Measurements from ENCODE around the gene DUS1L. TPM values are rescaled to one million over a fixed set of nuclear protein-coding genes. Genes with fewer than 3 reads are reported as not detected.

Gene DUS1L
- total and polyA plus RNA-seq, 12 donors = 34.1 to 191 (median 44.1) TPM

DNA sequence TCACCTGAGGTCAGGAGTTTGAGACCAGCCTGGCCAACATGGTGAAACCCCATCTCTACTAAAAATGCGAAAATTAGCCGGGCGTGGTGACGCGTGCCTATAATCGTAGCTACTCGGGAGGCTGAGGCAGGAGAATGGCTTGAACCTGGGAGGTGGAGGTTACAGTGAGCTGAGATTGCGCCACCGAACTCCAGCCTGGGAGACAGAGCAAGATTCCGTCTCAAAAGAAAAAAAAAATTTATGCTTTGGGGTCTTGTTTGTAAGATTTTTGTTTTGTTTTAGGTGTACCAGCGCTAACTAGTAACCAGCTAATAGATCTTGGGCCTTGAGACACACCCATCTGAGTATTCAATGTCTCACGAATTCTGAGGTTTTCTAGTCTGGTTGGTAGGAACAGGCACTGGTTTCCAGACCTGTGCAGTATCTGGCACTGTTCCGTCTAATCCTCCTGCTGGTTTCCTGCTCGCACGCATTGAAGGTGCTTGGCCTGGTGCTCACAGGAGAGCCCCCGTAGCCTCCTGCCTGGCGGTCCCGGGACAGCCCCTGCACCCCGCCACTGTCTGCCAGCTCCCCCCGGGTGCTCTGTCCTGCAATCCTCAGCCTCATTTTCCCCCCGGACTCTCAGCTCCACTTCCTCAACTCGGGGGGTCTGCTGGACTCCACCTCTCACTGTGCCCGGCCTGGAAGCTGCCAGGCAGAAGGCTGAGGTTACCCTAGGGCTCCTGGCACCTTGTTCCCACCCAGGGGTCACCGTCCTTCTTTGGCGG lies 10.6 kb upstream of the DUS1L start:
- H3K4me1 ChIP-seq = peaks cover 0 to 6% (median 0%) of the 10 kb centered on the region in 9 donors
- no peak for ATAC-seq
- 82 to 83% methylated on average over 25 of the region's 25 CpGs for WGBS, 2 donors
- no peak overlapping the region for H3K27ac ChIP-seq
- H3K4me3 ChIP-seq = no peak overlapping the region
- DNase-seq = no peak
- peaks cover 0 to 30% (median 15%) of the 10 kb centered on the region in 9 donors for H3K36me3 ChIP-seq
- no peaks in the 10 kb centered on the region for H3K9me3 ChIP-seq
- H3K27me3 ChIP-seq = no peaks in the 10 kb centered on the region
- TF ChIP-seq, protein P1, sequence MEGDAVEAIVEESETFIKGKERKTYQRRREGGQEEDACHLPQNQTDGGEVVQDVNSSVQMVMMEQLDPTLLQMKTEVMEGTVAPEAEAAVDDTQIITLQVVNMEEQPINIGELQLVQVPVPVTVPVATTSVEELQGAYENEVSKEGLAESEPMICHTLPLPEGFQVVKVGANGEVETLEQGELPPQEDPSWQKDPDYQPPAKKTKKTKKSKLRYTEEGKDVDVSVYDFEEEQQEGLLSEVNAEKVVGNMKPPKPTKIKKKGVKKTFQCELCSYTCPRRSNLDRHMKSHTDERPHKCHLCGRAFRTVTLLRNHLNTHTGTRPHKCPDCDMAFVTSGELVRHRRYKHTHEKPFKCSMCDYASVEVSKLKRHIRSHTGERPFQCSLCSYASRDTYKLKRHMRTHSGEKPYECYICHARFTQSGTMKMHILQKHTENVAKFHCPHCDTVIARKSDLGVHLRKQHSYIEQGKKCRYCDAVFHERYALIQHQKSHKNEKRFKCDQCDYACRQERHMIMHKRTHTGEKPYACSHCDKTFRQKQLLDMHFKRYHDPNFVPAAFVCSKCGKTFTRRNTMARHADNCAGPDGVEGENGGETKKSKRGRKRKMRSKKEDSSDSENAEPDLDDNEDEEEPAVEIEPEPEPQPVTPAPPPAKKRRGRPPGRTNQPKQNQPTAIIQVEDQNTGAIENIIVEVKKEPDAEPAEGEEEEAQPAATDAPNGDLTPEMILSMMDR (IDR thresholded peaks at IDR 0.05) = no peak
- intact Hi-C loops (cut with DNase I) = no loop called here

GRCh38 chr17:82073446-82073845 lies 7.8 kb upstream of the DUS1L start:
- Histone ChIP-seq H3K4me3 (no peak overlapping the region), H3K9me3 (no peaks in the 10 kb centered on the region), H3K27me3 (no peaks in the 10 kb centered on the region), H3K4me1 (peaks cover 0 to 5% (median 0%) of the 10 kb centered on the region in 9 donors), H3K36me3 (peaks cover 0 to 4% (median 0%) of the 10 kb centered on the region in 9 donors), H3K27ac (no peak overlapping the region)
- TF ChIP-seq, protein P1 (IDR thresholded peaks at IDR 0.05) = no peak
- ATAC-seq = no peak
- no peak for DNase-seq
- intact Hi-C loops (cut with DNase I) = no loop called here
- WGBS, 2 donors = 84 to 87% methylated on average over 9 of the region's 9 CpGs

DNA sequence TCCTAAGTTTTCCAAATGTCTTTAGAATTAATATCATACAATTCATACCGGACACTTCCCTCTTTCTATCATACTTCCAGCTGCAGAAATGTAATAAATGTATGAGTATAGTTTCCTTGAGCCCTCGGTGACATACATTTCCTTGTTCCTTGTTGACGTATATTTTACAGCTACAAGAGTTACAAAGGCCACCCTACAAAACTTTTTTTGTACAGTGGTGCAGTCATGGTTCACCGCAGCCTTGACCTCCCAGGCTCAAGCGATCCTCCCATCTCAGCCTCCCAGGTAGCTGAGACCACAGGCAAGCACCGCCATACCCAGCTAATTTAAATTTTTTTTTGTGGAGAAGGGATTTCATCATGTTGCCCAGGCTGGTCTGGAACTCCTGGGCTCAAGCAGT lies 7.2 kb upstream of the DUS1L start:
- Histone ChIP-seq H3K27me3 (no peaks in the 10 kb centered on the region), H3K4me1 (peaks cover 0 to 2% (median 0%) of the 10 kb centered on the region in 9 donors), H3K9me3 (no peaks in the 10 kb centered on the region), H3K4me3 (no peak overlapping the region), H3K36me3 (no peaks in the 10 kb centered on the region), H3K27ac (no peak overlapping the region)
- TF ChIP-seq, protein P1 (IDR thresholded peaks at IDR 0.05) = no peak
- DNase-seq (no peak), ATAC-seq (no peak)
- WGBS, 2 donors = 87% methylated on average over 6 of the region's 6 CpGs
- intact Hi-C loops (cut with DNase I) = no loop called here

DNA sequence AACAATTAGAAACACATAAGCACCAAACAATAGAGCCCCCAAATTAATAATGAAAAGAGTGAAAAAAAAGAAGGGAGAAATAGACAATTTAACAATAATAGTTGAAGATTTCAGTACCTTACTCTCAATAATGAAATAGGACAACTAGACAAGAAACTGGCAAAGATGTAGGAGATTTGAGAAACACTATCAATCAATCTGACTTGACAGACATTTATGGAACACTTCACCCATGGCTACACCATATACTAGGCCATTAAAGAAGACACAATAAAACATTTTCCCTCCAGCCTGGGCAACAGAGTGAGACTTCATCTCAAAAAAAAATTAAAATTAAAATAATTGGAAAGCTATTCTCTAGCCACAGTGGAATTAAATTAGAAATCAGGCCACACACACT lies 5.0 kb upstream of the DUS1L start:
- TF ChIP-seq, protein P1 (IDR thresholded peaks at IDR 0.05) = no peak
- ATAC-seq (no peak), DNase-seq (no peak)
- intact Hi-C loops (cut with DNase I) = no loop called here
- Histone ChIP-seq H3K9me3 (no peaks in the 10 kb centered on the region), H3K4me3 (no peak overlapping the region), H3K27me3 (no peaks in the 10 kb centered on the region), H3K36me3 (no peaks in the 10 kb centered on the region), H3K4me1 (peaks cover 5 to 12% (median 8%) of the 10 kb centered on the region in 9 donors), H3K27ac (no peak overlapping the region)
